H9 (cell line): Measurements from ENCODE around the gene PHEX. TPM values are rescaled to one million over a fixed set of nuclear protein-coding genes. Genes with fewer than 3 reads are reported as not detected.

Source experiments
- DNase-seq: peaks from one replicate; pipeline ENCODE4 v3.0.0-alpha.2; 2017
- H2AFZ ChIP-seq: one replicate; pipeline ENCODE4 v1.6.1; 2013; ENCODE audit warnings: mild to moderate bottlenecking, low read length, control low read depth, moderate library complexity
- H2AK5ac ChIP-seq: 2 replicates; pipeline ENCODE4 v1.6.1; 2013; ENCODE audit warnings: low read length, control low read depth, mixed read lengths; ENCODE audit not compliant: insufficient read length
- H2BK120ac ChIP-seq: one replicate; pipeline ENCODE4 v1.6.1; 2013; ENCODE audit warnings: low read depth, mild to moderate bottlenecking, low read length, control low read depth, inconsistent platforms; ENCODE audit not compliant: poor library complexity, severe bottlenecking
- H2BK12ac ChIP-seq: 2 replicates; pipeline ENCODE4 v1.6.1; 2013; ENCODE audit warnings: low read length, control low read depth, mixed read lengths, low read depth; ENCODE audit not compliant: insufficient read length
- H2BK15ac ChIP-seq: 2 replicates; pipeline ENCODE4 v1.6.1; 2013; ENCODE audit warnings: low read depth, low read length, control low read depth
- H2BK20ac ChIP-seq: one replicate; pipeline ENCODE4 v1.6.1; 2013; ENCODE audit warnings: low read depth, mild to moderate bottlenecking, low read length, control low read depth, inconsistent platforms; ENCODE audit not compliant: poor library complexity, severe bottlenecking
- H2BK5ac ChIP-seq: 2 replicates; pipeline ENCODE4 v1.6.1; 2013; ENCODE audit warnings: low read length, control low read depth, mixed read lengths; ENCODE audit not compliant: insufficient read length
- H3K14ac ChIP-seq: 2 replicates; pipeline ENCODE4 v1.6.1; 2013; ENCODE audit warnings: low read length, control low read depth; ENCODE audit not compliant: insufficient read depth
- H3K18ac ChIP-seq: 2 replicates; pipeline ENCODE4 v1.6.1; 2013; ENCODE audit warnings: low read depth, mild to moderate bottlenecking, mixed read lengths, low read length, control low read depth; ENCODE audit not compliant: insufficient read length
- H3K23ac ChIP-seq: 2 replicates; pipeline ENCODE4 v1.6.1; 2013; ENCODE audit warnings: low read length, control low read depth, mixed read lengths, low read depth; ENCODE audit not compliant: insufficient read length
- H3K23me2 ChIP-seq: 2 replicates; pipeline ENCODE4 v1.6.1; 2013; ENCODE audit warnings: low read depth, mild to moderate bottlenecking, mixed read lengths, low read length, control low read depth; ENCODE audit not compliant: insufficient read length, poor library complexity, severe bottlenecking
- H3K27ac ChIP-seq: 2 replicates; pipeline ENCODE4 v1.5.1; 2013; ENCODE audit warnings: low read length, control low read depth, mixed read lengths, low read depth; ENCODE audit not compliant: insufficient read length
- H3K27me3 ChIP-seq: 2 replicates; pipeline ENCODE4 v1.6.1; 2013; ENCODE audit warnings: low read length, control low read depth, inconsistent platforms; ENCODE audit not compliant: insufficient read depth
- H3K4ac ChIP-seq: 2 replicates; pipeline ENCODE4 v1.6.1; 2013; ENCODE audit warnings: low read depth, mild to moderate bottlenecking, control low read depth, inconsistent platforms, low read length, moderate library complexity
- H3K4me1 ChIP-seq: 2 replicates; pipeline ENCODE4 v1.6.1; 2013; ENCODE audit warnings: low read length, control low read depth, inconsistent platforms; ENCODE audit not compliant: insufficient read depth
- H3K4me2 ChIP-seq: 2 replicates; pipeline ENCODE4 v1.6.1; 2013; ENCODE audit warnings: low read length, control low read depth, mixed read lengths; ENCODE audit not compliant: insufficient read length, insufficient read depth
- H3K56ac ChIP-seq: 2 replicates; pipeline ENCODE4 v1.6.1; 2013; ENCODE audit warnings: low read depth, mild to moderate bottlenecking, mixed read lengths, low read length, control low read depth; ENCODE audit not compliant: insufficient read length
- H3K79me1 ChIP-seq: 2 replicates; pipeline ENCODE4 v1.6.1; 2013; ENCODE audit warnings: low read depth, mild to moderate bottlenecking, moderate library complexity, low read length, control low read depth, inconsistent platforms; ENCODE audit not compliant: insufficient read depth, poor library complexity, severe bottlenecking
- H3K79me2 ChIP-seq: 2 replicates; pipeline ENCODE4 v1.6.1; 2013; ENCODE audit warnings: low read length, control low read depth, inconsistent platforms; ENCODE audit not compliant: insufficient read depth
- H3K9ac ChIP-seq: 2 replicates; pipeline ENCODE4 v1.6.1; 2013; ENCODE audit warnings: low read length, control low read depth, mixed read lengths; ENCODE audit not compliant: insufficient read length; ENCODE audit errors: extremely low read depth
- H3K9me3 ChIP-seq: one replicate; pipeline ENCODE4 v1.6.1; 2013; ENCODE audit warnings: low read depth, low read length, inconsistent platforms; ENCODE audit not compliant: control insufficient read depth
- H3T11ph ChIP-seq: one replicate; pipeline ENCODE4 v1.6.1; 2013; ENCODE audit warnings: mild to moderate bottlenecking, low read length, control low read depth, inconsistent platforms
- H4K20me1 ChIP-seq: one replicate; pipeline ENCODE4 v1.6.1; 2013; ENCODE audit not compliant: control insufficient read depth, insufficient read length, insufficient read depth
- H4K5ac ChIP-seq: 2 replicates; pipeline ENCODE4 v1.6.1; 2013; ENCODE audit warnings: low read depth, mild to moderate bottlenecking, mixed read lengths, low read length, control low read depth; ENCODE audit not compliant: insufficient read length
- H4K8ac ChIP-seq: replicated peaks from 2 replicates; pipeline ENCODE4 v1.6.1; 2013; ENCODE audit warnings: low read length, control low read depth, mixed read lengths, low read depth; ENCODE audit not compliant: insufficient read length
- H4K91ac ChIP-seq: 2 replicates; pipeline ENCODE4 v1.6.1; 2013; ENCODE audit warnings: low read depth, mild to moderate bottlenecking, moderate library complexity, mixed read lengths, low read length, control low read depth; ENCODE audit not compliant: insufficient read length
- H3K27ac Mint-ChIP-seq, 3 experiments: 2 replicates in 2 of 3; 3 replicates in 1 of 3; pipeline ENCODE4 v1.8.0; 2020 to 2021; ENCODE audit warnings: mixed read lengths in 3 of 3, mild to moderate bottlenecking in 1 of 3, moderate library complexity in 1 of 3
- H3K27me3 Mint-ChIP-seq: 2 replicates; pipeline ENCODE4 v1.8.0; 2021; ENCODE audit warnings: low read depth, mild to moderate bottlenecking, moderate library complexity, mixed read lengths
- H3K36me3 Mint-ChIP-seq, 3 experiments: 2 replicates in 2 of 3; 3 replicates in 1 of 3; pipeline ENCODE4 v1.8.0; 2020 to 2021; ENCODE audit warnings: low read depth in 3 of 3, mixed read lengths in 3 of 3; ENCODE audit not compliant: insufficient read depth in 1 of 3
- H3K4me1 Mint-ChIP-seq, 2 experiments: 2 replicates each; pipeline ENCODE4 v1.8.0; 2020; ENCODE audit warnings: mixed read lengths in 2 of 2
- H3K4me3 Mint-ChIP-seq, 2 experiments: 2 replicates in 1 of 2; 3 replicates in 1 of 2; pipeline ENCODE4 v1.8.0; 2020 to 2021; ENCODE audit warnings: mild to moderate bottlenecking in 2 of 2, mixed read lengths in 2 of 2, moderate library complexity in 1 of 2
- H3K9me3 Mint-ChIP-seq, 2 experiments: 2 replicates in 1 of 2; 3 replicates in 1 of 2; pipeline ENCODE4 v1.8.0; 2020; ENCODE audit warnings: mild to moderate bottlenecking in 2 of 2, mixed read lengths in 2 of 2, moderate library complexity in 1 of 2
- CTCF ChIP-seq: fragments of 200-600 bp; sonication (generic); conservative IDR thresholded peaks from 3 replicates; pipeline ENCODE4 v1.8.0; 2021; ENCODE audit warnings: antibody characterized with exemption, mild to moderate bottlenecking
- WGBS: extraction: QIAGEN DNeasy Blood & Tissue Kit; methylation state at CpG from one replicate; pipeline ENCODE4 v1.1.7; 2013; ENCODE audit warnings: missing lambda C conversion rate, low lambda C conversion rate, mixed read lengths; ENCODE audit not compliant: insufficient read length; ENCODE audit errors: extremely low coverage; 5-methylcytosine and 5-hydroxymethylcytosine counted together
- total RNA-seq: library from RNA; stranded (reverse); gene quantifications from 2 replicates; pipeline ENCODE4 v1.2.1, GENCODE V29; 2021

Gene PHEX
- total RNA-seq, 1 experiment from 2014 or later = 0.11 TPM

GRCh38 chrX:22134681-22135080, 102.6 kb downstream of the PHEX start:
- Mint-ChIP-seq H3K27ac (no peak overlapping the region), H3K27me3 (no peaks in the 10 kb centered on the region), H3K36me3 (no peaks in the 10 kb centered on the region), H3K4me1 (peaks cover 36 to 49% of the 10 kb centered on the region in 2 experiments), H3K9me3 (peaks cover 0 to 36% of the 10 kb centered on the region in 2 experiments; a peak in 3 of 5 replicates), H3K4me3 (no peak overlapping the region)
- Histone ChIP-seq H2BK5ac (no peak overlapping the region), H3K14ac (no peak overlapping the region), H4K91ac (no peak overlapping the region), H4K8ac (no peak overlapping the region), H3K27me3 (no peaks in the 10 kb centered on the region), H2BK12ac (no peak overlapping the region), H2BK120ac (no peak overlapping the region), H2AK5ac (no peak overlapping the region), H3K56ac (no peak overlapping the region), H3K79me1 (no peaks in the 10 kb centered on the region), H3K9ac (no peak overlapping the region), H4K20me1 (no peaks in the 10 kb centered on the region), H3K4me1 (peaks cover 4% of the 10 kb centered on the region; the same call in 1 of the 2 replicates), H3K23ac (no peak overlapping the region), H3K9me3 (no peaks in the 10 kb centered on the region), H2BK15ac (no peak overlapping the region), H3T11ph (no peak overlapping the region), H4K5ac (no peak overlapping the region), H3K79me2 (no peaks in the 10 kb centered on the region), H3K18ac (no peak overlapping the region), H2BK20ac (no peak overlapping the region), H3K4me2 (no peak overlapping the region), H3K4ac (no peak overlapping the region), H2AFZ (no peak overlapping the region), H3K27ac (no peak overlapping the region), H3K23me2 (no peaks in the 10 kb centered on the region)
- no CpG with 5 or more reads among the region's 4 CpGs for WGBS
- no peak for TF ChIP-seq CTCF
- DNase-seq = no peak
